GM18511 (cell line): Measurements from ENCODE around the gene TBCK.

Experiments
- ATAC-seq: cut with Tn5 transposase; IDR thresholded peaks from one replicate; pipeline ENCODE4 v1.9.1; 2021; ENCODE audit warnings: mild to moderate bottlenecking, moderate library complexity; ENCODE audit not compliant: unreplicated experiment

The TBCK gene

DNA sequence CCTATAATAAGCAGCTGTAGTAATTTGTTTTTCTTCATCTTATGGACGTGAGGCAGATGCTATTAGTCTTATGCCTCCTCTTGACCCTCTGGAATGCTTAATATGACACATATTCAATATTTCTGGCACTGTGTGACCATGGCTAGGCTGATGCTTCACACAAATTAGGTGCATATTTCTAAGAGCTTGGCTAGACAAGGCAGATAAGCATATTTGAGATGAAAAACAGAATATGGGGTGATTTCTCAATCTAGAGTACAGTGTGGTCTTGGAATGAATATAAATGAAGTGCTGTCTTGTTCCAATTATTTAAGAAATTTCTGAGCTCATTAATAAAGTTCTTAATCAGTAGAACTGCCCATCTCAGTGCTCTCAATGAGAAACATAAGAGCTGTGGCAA, 264.5 kb downstream of the TBCK start:
- no peak for ATAC-seq

DNA sequence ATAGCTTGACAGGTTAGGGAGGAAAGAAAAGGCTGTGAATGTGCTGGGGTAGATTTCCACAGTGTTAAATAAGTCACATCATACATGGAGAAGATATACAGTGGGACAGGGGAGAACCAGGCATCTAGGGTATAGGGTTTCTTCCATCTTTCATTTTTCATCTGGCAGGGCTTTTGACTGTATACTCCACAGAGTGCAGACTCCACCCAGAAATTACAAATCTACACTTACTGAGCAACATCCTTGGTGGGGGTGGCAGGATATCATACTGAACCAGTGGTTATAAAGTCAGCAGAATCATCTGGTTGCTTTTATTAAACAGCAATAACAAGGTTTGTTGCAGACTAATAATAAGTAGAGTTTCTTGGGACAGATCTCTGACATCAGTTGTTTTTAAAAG, 266.5 kb downstream of the TBCK start:
- no peak for ATAC-seq

DNA sequence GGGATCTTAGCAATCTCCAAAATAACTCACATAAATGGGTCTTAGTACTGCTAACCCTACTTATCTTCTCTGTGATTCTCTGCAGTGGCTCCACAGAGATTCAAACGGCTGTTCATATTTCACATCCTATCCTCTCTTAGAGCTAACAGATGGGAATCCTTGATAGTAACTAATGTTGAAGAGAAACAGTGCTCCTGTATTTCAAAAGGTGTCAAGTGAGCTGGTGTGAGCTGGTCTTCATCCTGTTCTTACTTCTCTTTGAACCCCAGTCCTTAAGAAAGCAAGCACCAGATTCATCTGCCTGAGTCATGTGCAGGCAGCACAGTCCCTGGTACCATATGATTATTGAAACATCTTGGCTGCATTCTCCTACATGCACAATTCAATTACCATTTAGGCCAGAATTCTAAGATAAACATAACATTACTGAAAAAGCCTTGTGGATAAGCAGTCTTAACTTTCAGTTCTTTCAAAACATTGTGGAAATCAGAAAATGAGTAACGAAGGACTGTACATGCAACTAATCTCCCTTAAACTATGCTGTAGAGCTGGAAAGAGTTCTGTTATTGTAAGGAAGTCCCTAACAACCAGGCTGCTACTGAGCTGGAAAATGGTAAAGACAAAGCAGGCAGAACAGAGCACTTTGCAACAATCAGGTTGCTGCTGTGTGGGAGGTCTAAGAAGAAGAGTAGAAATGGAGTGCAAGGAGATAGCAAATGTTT, 267.6 kb downstream of the TBCK start:
- no peak for ATAC-seq

DNA sequence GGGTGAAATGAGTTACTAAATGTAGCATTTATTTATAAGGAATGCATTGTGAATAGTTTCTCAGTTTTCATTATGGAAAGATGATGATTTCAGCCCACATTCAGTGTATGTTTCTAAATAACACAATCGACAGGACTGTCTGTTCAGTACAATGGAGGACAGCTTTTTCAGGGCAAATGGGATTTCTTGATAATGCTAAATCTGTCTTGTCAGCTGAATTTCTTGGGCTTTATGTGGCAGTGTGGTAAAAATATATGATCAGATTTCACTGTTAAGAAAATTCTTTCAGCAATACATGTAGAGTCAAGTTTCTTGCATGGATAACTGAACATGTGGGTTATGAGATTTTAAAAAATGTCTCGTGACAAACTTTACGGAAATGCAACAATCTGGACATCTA, 269.9 kb downstream of the TBCK start:
- ATAC-seq = no peak

DNA sequence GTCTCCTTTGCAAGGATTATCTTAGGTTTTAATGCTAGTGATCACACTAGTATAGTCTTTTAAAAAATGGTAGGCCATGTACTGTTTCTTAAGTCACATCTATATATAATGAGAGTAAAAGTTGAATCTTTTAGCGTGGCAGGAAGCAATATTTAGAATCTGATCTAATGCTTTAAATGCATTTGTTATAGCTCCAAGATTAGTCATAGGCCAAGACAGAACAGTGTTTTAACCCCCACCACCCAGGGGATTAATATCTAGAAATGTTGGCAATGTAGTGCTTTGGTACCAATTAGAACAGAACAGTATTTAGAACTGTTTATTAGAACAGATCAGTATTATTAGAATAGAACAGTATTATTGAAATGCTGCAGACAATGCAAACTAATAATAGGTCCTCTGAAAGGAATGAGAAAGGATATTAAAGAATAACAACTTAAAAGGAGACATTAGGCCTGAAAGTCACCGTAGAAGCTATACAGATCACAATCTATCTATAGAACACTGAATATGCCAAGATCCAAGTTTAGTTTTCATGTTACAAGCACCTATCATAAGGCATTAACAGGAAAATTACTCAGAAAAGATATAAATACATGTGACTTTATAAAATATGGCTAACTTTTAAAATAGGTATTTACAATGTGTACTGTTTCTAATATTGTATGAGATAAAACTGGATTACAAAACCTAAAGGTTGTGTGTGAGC, 274.6 kb downstream of the TBCK start:
- no peak for ATAC-seq

DNA sequence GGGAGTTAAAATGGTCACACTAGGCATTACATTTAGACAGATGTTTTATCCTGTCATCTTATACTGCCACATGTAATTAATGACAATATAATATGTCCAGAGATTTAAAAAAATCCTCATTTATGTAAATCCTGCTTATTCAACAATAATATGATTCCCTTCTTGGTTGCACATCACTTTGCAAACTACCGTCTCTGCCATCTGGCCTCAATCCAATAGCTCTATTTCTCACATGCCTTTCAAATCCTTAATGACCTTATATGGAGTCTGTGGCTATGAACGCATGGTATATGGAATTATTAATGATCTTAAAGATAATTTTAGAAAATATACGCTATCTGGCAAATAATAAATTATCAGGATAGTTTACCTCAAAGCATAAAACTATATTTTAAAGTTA, 276.2 kb downstream of the TBCK start:
- no peak for ATAC-seq

DNA sequence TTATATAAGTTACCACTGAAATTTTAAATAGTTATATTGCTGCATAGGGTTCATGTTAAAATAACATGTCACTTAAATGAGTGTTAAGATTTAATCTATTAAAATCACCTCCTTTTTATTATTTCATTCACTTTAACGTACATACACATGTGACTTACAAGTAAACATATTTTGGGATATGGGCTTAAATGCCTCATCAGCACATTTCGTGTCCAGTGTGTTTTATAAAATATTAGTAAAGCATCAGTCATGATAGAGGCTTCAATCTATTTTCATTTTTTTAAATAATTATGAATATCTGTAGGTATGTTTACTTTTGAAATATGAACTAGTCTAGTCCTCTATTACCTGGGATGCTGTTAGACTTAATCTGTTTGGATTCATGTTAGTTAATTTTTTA, 277.1 kb downstream of the TBCK start:
- no peak for ATAC-seq

DNA sequence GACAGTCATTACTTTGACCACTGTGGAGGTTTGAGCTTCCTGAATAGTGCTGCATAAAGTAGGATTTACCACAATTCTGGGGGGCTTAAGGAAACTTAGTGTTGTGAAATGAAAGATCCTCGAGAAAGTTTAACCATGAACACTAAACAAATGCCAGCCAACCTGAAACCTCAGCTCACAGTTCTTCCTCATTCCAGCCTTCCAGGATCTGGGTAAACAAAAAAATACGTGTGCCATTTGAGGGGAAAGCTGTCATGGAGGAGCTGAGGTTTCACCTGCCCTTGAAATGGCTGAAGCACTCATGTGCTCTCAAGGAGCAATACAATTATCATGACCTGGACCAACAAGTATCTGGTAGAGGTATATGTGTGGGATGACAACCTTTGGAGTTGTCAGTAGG, 278.0 kb downstream of the TBCK start:
- ATAC-seq = no peak

DNA sequence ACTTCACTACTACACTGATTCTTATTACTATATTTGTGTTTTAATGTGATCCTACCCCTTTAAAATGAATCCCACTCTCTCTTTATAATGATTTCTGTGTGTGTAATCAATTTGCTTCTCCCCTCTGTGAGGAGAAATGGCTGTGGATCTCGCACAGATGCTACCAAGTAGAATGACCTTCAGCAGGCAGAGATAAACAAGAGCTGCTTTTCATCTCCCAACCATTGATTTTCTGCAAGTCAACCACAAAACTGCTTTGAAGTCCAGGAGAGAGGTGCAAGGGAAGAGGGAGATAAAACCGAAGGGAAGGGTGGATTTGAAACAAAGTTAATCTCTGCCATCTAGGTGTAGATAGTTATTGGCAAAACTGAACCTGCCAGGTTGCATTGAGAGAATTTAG, 279.2 kb downstream of the TBCK start:
- ATAC-seq = no peak

DNA sequence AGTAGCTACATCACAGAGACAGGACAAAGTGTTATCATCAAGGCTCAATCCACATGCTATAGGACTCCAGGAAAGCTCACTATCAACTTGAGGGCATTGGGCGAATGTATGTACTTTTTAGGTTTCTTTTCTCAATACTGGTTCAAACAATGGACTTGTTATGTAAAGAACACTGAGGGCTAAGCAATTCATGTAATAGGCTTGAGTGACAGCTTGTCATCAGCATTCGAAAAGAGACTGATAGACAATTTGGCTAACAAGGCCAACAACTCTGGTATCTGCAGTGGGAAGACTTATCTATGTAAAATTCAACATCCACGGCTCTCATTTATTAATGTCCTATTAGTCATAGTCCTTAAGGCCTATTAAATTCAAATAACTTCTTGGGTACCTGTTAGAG, 279.7 kb downstream of the TBCK start:
- ATAC-seq = no peak

DNA sequence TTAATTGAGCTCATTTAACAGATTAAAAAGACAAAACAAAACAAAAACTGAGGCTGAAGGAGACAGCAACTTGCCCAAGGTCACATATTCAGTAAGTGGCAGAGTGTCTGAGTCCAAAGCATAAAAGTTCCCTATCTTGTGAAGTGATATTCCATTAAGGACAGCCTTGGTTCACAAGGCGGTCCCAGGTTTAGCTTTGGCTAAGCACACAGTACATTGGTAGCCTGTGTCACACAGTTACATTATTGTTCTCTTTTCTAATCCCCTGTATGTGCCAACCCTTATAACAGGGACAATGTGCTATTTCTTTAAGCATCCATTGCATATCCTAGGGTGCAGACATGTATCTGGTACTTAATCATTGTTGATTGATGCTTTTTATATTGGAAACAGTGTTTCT, 280.8 kb downstream of the TBCK start:
- no peak for ATAC-seq

DNA sequence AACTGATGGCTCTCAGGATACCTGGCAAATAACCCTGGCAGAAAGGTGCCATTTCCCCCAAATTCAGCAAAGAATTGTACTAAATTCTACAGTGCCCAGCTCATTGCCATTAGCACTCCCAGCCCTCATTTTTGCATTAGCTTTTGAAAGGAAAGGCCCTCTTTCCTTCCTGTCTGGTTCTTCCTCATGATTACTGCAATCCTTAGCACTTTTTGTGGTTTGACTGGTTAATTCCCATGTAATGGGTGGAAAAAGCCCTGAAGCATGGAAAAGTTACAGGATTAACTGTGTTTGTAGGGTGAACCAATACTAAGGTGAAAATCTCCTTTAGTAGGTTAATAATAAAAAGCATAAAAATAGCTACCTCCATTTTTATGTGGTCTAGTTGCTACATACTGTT, 281.3 kb downstream of the TBCK start:
- ATAC-seq = no peak

DNA sequence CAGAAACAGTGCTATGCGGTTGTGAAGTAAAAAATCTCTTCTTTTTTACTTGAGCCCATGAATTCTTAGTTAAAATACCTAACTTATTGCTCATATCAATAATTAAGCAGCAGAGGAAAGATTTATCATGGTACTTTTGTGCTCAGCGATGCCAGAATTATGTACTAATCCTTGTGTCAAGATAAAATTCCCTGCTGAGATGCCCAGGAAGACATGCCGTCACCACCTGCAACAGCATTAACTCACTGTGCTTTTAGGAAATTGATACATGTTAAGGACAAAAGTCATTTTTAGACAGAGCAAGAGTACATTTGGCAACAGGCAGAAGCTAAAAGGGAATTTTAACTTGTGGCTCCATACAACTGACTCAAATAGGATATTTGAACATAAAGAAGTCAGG, 281.8 kb downstream of the TBCK start:
- no peak for ATAC-seq

DNA sequence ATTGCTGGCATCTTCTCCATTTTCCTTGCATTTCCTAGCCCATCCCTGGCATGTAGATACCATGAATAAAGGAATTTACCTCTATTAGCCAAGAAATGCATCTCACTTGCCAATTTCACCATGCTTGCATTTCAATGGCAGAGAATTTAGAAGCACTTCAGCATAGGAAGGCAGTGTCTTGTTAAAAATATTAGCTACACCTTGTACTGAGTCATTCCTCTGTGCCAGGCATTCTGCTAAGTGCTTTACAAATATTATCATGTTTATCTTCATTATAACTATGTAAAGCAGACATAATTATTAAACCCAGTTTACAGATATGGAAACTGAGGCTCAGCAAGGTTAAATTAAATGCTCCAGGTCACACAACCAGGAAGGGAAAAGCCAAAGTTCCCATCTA, 282.5 kb downstream of the TBCK start:
- no peak for ATAC-seq

DNA sequence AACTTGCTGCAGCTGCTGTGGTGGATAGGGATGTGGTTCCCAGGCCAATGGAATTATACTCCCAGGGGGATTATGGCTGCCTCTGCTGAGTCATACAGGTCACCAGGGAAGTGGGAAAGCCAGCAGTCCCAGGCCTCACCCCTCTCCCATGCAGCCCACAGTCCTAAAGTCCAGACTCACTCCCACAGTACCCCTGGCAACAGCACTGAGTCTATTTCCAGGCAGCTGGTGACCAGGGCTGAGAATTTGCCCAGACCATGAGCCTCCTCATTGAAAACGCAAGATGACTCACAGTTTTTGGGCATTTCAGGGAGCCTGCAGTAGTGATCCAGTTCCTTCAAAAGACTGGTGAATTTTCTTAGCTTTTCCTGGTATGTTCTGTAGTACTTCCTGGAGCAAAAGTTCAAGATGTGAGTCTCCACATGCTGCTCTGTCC, 283.1 kb downstream of the TBCK start:
- ATAC-seq = no peak

DNA sequence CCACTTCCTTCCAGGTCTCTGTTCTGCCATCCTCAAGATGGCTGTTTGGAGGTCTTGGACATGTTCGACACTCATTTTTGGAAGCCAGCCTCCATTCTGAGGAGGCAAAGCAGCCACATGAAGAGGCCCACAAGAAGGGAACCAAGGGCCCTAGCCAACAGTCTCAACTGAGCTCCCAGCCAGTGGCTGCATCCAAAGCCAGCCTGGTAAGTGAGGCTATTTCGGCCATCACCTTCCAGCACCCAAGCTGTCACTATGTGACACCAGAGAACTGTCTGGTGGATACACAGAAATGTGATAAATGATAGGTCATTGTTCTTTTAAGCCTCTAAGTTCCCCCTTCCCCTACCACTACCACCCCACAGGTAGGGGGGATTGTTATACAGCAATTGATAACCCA, 293.6 kb downstream of the TBCK start:
- no peak for ATAC-seq

DNA sequence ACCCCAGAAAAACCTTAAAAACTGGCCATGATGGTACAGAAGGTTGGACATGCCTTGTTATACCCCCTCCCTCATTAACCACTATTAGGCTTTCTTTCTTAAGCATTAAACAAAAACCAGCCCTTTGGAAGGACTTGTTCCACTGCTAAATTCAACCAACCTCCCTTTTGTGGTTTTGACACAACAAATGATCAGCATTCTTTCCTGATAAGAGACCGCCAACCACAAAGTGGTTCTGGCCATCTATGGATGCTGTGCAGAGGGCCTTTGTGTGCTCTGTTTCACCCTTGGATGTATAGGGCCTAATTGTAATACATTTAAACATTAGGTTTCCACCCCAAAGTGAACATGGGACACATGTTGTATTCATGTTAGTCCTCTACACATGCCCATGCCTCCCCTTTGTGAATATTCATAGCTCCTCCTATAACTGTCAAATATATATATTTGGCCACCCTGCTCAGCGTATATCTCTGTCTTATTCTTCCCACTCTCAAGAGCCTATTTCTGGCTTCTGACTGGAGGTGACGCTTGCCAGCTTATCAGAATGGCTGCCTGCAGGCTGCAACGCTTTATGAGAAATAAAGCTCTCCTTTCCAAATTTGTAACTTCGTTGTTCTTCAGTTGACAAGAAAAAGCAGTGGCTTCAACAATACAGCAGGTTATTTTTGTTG, 294.1 kb downstream of the TBCK start:
- ATAC-seq = no peak

DNA sequence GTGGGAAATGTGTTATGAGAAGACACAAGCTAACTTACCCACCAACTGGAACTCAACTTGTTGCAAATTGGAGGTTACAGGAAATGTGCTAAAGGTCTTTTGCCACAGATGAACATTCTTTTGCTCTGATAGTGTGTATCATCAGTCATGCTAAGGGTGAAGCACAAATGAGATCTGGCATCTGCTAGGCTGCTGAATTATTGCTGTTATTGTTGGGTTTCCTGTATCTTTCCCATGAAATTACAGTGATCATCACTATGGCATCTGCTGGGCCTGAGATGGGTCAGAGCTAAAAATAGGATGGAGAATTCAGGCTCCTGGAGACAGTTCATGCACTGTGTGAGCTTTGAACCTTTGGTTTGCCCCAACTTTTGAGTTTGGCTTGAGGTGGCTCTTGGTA, 296.2 kb downstream of the TBCK start:
- ATAC-seq = no peak

DNA sequence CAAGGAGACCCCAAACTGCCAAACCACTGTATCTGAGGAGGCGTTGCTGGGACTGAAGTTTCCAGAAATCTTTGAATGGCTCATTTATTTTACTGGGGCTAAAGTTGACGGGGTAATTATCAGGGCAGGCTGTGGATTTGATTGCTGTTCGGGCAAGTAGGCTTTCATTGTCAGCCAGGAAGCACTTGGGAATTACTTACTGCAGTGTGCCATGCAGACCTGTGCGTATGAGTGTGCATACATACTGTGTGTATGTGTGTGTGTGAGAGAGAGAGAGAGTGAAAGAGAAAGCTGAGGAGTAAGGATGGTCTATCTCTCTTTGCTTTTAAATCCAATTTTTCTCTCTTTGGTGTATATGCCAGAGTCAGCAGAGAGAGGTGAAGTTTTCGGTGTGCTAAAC, 298.0 kb downstream of the TBCK start:
- no peak for ATAC-seq

DNA sequence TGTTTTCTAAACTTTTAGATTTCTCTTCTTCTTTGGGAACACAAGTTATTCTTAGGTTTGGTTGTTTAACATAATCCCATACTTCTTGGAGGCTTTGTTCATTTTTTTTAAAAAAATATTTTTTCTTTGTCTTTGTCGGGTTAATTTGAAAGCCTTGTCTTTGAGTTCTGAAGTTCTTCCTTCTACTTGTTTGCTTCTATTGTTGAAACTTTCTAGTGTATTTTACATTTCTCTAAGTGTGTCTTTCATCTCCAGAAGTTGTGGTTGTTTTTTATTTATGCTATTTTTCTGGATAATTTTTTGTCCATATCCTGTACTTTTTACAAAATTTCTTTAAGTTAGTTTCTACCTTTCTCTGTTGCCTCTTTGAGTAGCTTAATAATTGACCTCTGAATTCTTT, 304.6 kb downstream of the TBCK start:
- ATAC-seq = no peak

DNA sequence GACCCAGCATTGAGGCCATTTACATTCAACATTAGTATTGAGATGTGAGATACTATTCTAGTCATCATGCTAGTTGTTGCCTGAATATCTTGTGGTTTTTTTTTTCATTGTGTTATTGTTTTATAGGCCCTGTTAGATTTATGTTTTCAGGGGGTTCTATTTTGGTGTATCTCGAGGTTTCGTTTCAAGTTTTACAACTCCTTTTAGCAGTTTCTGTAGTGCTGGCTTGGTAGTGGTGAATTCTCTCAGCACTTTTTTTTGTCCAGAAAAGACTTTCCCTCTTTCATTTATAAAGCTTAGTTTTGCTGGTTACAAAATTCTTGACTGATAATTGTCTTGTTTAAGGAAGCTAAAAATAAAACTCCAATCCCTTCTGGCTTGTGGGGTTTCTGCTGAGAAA, 305.2 kb downstream of the TBCK start:
- ATAC-seq = no peak

DNA sequence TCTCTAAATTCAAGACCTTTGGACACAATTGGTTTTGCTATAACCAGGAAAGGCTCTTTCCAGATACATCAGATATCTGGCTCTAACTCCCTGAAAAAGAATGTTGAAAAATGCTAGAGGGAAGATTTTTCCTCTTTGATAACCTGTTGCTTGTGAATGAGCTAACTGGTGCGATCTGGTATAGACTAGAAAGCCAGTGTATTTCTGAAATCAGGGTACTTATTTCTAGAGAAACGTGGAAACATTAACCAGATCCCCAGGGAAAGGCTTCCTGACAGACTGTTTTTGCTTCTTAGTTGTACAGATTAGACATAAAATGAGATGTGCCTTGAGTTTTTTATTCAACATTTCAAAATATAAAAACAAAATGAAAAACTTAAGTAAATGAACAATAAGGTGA, 313.0 kb downstream of the TBCK start:
- ATAC-seq = no peak
